NCI-H1417 treated with DMSO at 0.1 percent for 48 hours (cell line): ENCODE measurements around the gene PARVB.
"Not testable (repeated sequence)": the region's sequence is repeated elsewhere in the genome, so short reads cannot be mapped to it uniquely, and the experiment has no call there.

Experiments used
- DNase-seq: peaks from one replicate; lab custom pipeline; 2025; lab: John Stamatoyannopoulos, UW

PARVB gene

GRCh38 chr22:43998679-43999264, 25.3 kb upstream of the PARVB start:
- no peak for DNase-seq

GRCh38 chr22:43999378-43999777, 24.7 kb upstream of the PARVB start:
- DNase-seq, result no peak

GRCh38 chr22:44000123-44000522, 24.0 kb upstream of the PARVB start:
- DNase-seq, result no peak

GRCh38 chr22:44001521-44001920, 22.6 kb upstream of the PARVB start:
- DNase-seq, result no peak

- no peak for DNase-seq
Observed at GRCh38 chr22:44002324-44002723, 21.8 kb upstream of the PARVB start.

- no peak for DNase-seq
Observed at GRCh38 chr22:44002997-44003396, 21.1 kb upstream of the PARVB start.

- DNase-seq, result no peak
Observed at GRCh38 chr22:44003405-44004103, 20.5 kb upstream of the PARVB start.

- no peak for DNase-seq
Observed at GRCh38 chr22:44004104-44004460, 20.0 kb upstream of the PARVB start.

GRCh38 chr22:44005524-44005923, 18.6 kb upstream of the PARVB start:
- no peak for DNase-seq

- no peak for DNase-seq
Observed at GRCh38 chr22:44012162-44012561, 11.9 kb upstream of the PARVB start.

- DNase-seq, result no peak
Observed at GRCh38 chr22:44012591-44012990, 11.5 kb upstream of the PARVB start.

GRCh38 chr22:44014241-44014640, 9.9 kb upstream of the PARVB start:
- DNase-seq, result no peak

- DNase-seq, result not testable (repeated sequence)
Observed at GRCh38 chr22:44016586-44016985, 7.5 kb upstream of the PARVB start.

GRCh38 chr22:44018594-44018993, 5.5 kb upstream of the PARVB start:
- no peak for DNase-seq

- DNase-seq, result no peak
Observed at GRCh38 chr22:44019416-44019815, 4.7 kb upstream of the PARVB start.

GRCh38 chr22:44019846-44020245, 4.3 kb upstream of the PARVB start:
- DNase-seq, result no peak

GRCh38 chr22:44020981-44021380, 3.1 kb upstream of the PARVB start:
- DNase-seq, result no peak

GRCh38 chr22:44023404-44024287, 456 bp upstream of the PARVB start:
- DNase-seq, result no peak

- DNase-seq, result no peak
Observed at GRCh38 chr22:44025171-44026065, 1.3 kb downstream of the PARVB start.

GRCh38 chr22:44026066-44026629, 2.0 kb downstream of the PARVB start:
- DNase-seq, result no peak

GRCh38 chr22:44026630-44027511, 2.8 kb downstream of the PARVB start:
- DNase-seq, result no peak
